Peyer's patch (tissue), 4 donors: Measurements from ENCODE around the gene ADD2.

ENCODE experiments used
- POLR2A ChIP-seq, 2 donors: fragments of 450-650 bp; IDR thresholded peaks; one replicate each; pipeline ENCODE4 v1.5.1; 2017; ENCODE audit warnings: antibody characterized with exemption in 2 of 2, mild to moderate bottlenecking in 2 of 2, moderate library complexity in 2 of 2
- TF ChIP-seq, protein P1 (sequence below), 6 experiments: fragments of 450-650 bp in 4 of 6; fragments of 200-600 bp in 2 of 6; sonication (generic) in 1 of 6; IDR thresholded peaks; one replicate each; pipeline ENCODE4 v1.5.1; 2017 to 2019; ENCODE audit warnings: antibody characterized with exemption in 6 of 6, mild to moderate bottlenecking in 3 of 6, moderate library complexity in 1 of 6

DNA sequence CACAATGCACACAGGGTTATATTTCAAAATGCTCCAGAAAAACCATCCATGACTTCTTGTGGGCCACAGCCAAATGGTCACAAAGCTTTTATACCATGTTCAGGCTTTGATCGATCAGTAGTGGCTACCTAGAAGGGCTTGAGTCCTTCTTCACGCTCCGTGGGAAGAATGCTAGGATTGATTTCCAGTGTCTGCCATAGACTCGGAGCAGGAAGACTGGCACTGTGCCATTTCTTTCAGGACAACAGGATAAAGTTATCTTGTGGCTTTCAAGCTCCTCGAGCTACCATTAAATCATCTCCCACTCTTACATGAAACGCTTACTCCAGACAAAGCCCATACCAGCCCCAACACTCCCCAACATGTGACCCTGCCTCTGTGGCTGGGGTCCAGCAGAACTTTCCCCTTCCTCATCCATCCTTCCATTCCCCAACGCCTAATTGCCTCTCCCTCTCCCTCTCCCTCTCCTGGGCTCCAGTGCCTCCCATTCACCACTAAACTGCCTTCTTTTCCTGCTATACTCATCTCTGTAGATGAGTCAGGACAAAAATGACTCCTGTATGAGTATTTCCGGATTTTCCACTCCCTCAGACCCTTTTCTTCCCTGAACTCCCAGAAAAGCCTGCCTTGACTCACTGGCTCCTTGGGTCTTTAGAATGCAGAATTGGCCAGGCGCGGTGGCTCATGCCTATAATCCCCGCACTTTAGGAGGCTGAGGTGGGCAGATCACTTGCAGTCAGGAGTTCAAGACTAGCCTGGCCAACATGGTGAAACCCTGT lies 40.9 kb downstream of the ADD2 start:
- TF ChIP-seq, protein P1, sequence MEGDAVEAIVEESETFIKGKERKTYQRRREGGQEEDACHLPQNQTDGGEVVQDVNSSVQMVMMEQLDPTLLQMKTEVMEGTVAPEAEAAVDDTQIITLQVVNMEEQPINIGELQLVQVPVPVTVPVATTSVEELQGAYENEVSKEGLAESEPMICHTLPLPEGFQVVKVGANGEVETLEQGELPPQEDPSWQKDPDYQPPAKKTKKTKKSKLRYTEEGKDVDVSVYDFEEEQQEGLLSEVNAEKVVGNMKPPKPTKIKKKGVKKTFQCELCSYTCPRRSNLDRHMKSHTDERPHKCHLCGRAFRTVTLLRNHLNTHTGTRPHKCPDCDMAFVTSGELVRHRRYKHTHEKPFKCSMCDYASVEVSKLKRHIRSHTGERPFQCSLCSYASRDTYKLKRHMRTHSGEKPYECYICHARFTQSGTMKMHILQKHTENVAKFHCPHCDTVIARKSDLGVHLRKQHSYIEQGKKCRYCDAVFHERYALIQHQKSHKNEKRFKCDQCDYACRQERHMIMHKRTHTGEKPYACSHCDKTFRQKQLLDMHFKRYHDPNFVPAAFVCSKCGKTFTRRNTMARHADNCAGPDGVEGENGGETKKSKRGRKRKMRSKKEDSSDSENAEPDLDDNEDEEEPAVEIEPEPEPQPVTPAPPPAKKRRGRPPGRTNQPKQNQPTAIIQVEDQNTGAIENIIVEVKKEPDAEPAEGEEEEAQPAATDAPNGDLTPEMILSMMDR (IDR thresholded peaks at IDR 0.05) = no peak
- no peak for TF ChIP-seq POLR2A (IDR thresholded peaks at IDR 0.05)
